Ovary (tissue), 3 donors: ENCODE measurements around the gene DONSON.
"Not testable (repeated sequence)": the region's sequence is repeated elsewhere in the genome, so short reads cannot be mapped to it uniquely, and the experiment has no call there.

Source experiments
- EP300 ChIP-seq: sonication (generic); formaldehyde crosslinking; IDR thresholded peaks from one replicate; pipeline ENCODE4 v1.6.1; 2017; ENCODE audit warnings: antibody characterized with exemption
- POLR2A ChIP-seq: fragments of 450-650 bp; IDR thresholded peaks from one replicate; pipeline ENCODE4 v1.6.1; 2017; ENCODE audit warnings: antibody characterized with exemption, mild to moderate bottlenecking, moderate library complexity
- TF ChIP-seq, protein P1 (sequence below), 3 donors: fragments of 450-650 bp in 2 of 3; fragments of 200-600 bp in 1 of 3; IDR thresholded peaks; one replicate each; pipeline versions ENCODE4 v1.5.1 to v1.8.0; 2016 to 2022; ENCODE audit warnings: antibody characterized with exemption in 3 of 3, mild to moderate bottlenecking in 1 of 3
- donor health status: DM: no; HTN: no; CAD: no.

DNA sequence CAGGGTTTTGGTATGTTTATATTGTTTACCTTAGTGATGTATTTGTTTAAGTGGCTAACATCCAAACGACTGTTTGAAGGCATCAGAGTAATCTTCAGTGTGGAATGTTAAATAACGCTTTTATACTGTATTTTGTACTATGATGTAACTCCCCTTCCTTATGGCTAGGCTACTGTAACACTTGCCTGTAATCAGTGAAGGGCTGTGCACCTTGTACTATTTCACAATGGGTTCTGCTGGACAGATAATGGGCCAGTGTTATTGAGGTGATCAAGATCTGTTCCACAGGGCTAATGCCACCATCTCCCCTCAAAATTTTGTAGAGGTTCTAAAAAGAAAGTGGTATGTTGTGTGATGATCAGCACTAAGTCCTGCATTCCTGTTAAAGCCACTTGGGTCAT, 11.7 kb downstream of the DONSON start:
- TF ChIP-seq, protein P1, sequence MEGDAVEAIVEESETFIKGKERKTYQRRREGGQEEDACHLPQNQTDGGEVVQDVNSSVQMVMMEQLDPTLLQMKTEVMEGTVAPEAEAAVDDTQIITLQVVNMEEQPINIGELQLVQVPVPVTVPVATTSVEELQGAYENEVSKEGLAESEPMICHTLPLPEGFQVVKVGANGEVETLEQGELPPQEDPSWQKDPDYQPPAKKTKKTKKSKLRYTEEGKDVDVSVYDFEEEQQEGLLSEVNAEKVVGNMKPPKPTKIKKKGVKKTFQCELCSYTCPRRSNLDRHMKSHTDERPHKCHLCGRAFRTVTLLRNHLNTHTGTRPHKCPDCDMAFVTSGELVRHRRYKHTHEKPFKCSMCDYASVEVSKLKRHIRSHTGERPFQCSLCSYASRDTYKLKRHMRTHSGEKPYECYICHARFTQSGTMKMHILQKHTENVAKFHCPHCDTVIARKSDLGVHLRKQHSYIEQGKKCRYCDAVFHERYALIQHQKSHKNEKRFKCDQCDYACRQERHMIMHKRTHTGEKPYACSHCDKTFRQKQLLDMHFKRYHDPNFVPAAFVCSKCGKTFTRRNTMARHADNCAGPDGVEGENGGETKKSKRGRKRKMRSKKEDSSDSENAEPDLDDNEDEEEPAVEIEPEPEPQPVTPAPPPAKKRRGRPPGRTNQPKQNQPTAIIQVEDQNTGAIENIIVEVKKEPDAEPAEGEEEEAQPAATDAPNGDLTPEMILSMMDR (IDR thresholded peaks at IDR 0.05): not testable (repeated sequence)
- TF ChIP-seq POLR2A, EP300: not testable (repeated sequence)
